Occipital lobe (tissue), 2 donors: ENCODE measurements around the gene SERPINB3. TPM values are rescaled to one million over a fixed set of nuclear protein-coding genes. Genes with fewer than 3 reads are reported as not detected.
"Not testable (repeated sequence)": the region's sequence is repeated elsewhere in the genome, so short reads cannot be mapped to it uniquely, and the experiment has no call there.

Experiments used
- DNase-seq: peaks from one replicate; lab custom pipeline; 2025; lab: John Stamatoyannopoulos, UW
- total RNA-seq: library from RNA; depleted of rRNA; stranded (reverse); fragments of >200 nt; gene quantifications from one replicate; pipeline ENCODE4 v1.2.3, GENCODE V29; 2014

SERPINB3 gene
- total RNA-seq, result not detected

GRCh38 chr18:63661750-63662149 is at the start of gene SERPINB3:
Gene SERPINB3 (minus strand): TSS chr18:63661893. CDS start chr18:63661216, 677 bp downstream.
- DNase-seq, result not testable (repeated sequence)

GRCh38 chr18:63708650-63709049 is 47.0 kb upstream of the SERPINB3 start:
- no peak for DNase-seq

- DNase-seq, result no peak
These were observed 46.1 kb upstream of the SERPINB3 start for GRCh38 chr18:63707816-63708215.

- DNase-seq, result no peak
These were observed 43.7 kb upstream of the SERPINB3 start for GRCh38 chr18:63705401-63705800.

GRCh38 chr18:63702660-63703059 is 41.0 kb upstream of the SERPINB3 start, which contains the start of gene SERPINB11:
Gene SERPINB11 (plus strand): TSS chr18:63702960. CDS start chr18:63710194, 7,234 bp downstream.
- no peak for DNase-seq

- no peak for DNase-seq
These were observed 40.3 kb upstream of the SERPINB3 start for GRCh38 chr18:63701952-63702351.

GRCh38 chr18:63700501-63700900 is 38.8 kb upstream of the SERPINB3 start:
- DNase-seq, result no peak

- DNase-seq, result no peak
These were observed 35.5 kb upstream of the SERPINB3 start for GRCh38 chr18:63697097-63697660.

GRCh38 chr18:63689064-63689463 is 27.4 kb upstream of the SERPINB3 start:
- no peak for DNase-seq

- DNase-seq, result no peak
These were observed 25.2 kb upstream of the SERPINB3 start for GRCh38 chr18:63686871-63687270.

- DNase-seq, result no peak
These were observed 23.0 kb upstream of the SERPINB3 start for GRCh38 chr18:63684718-63685117.

- DNase-seq, result no peak
These were observed 22.2 kb upstream of the SERPINB3 start for GRCh38 chr18:63683890-63684289.

GRCh38 chr18:63683152-63683551 is 21.5 kb upstream of the SERPINB3 start:
- DNase-seq, result no peak

GRCh38 chr18:63681449-63682340 is 20.0 kb upstream of the SERPINB3 start:
- no peak for DNase-seq

- no peak for DNase-seq
These were observed 18.3 kb upstream of the SERPINB3 start for GRCh38 chr18:63679820-63680606.

GRCh38 chr18:63677500-63678225 is 16.0 kb upstream of the SERPINB3 start:
- no peak for DNase-seq

- no peak for DNase-seq
These were observed 15.0 kb upstream of the SERPINB3 start for GRCh38 chr18:63676526-63677323.

GRCh38 chr18:63664571-63664970 is 2.9 kb upstream of the SERPINB3 start:
- no peak for DNase-seq

GRCh38 chr18:63658920-63659319 is 2.8 kb downstream of the SERPINB3 start:
- DNase-seq, result not testable (repeated sequence)

GRCh38 chr18:63650271-63650670 is 11.4 kb downstream of the SERPINB3 start:
- DNase-seq, result not testable (repeated sequence)
